Adrenal gland (tissue), 5 donors: ENCODE measurements around the gene FRMD1.

Source experiments
- CTCF ChIP-seq, 6 experiments: fragments of 450-650 bp in 4 of 6; fragments of 200-600 bp in 2 of 6; sonication (generic) in 1 of 6; IDR thresholded peaks; 1 replicate in 5 of 6; 2 replicates in 1 of 6; pipeline versions ENCODE4 v1.5.1 to v1.8.0; 2016 to 2021; ENCODE audit warnings: antibody characterized with exemption in 6 of 6, mild to moderate bottlenecking in 2 of 6, moderate library complexity in 1 of 6
- POLR2A ChIP-seq, 2 donors: fragments of 450-650 bp; IDR thresholded peaks; one replicate each; pipeline ENCODE4 v1.6.1; 2017; ENCODE audit warnings: antibody characterized with exemption in 2 of 2, mild to moderate bottlenecking in 2 of 2, moderate library complexity in 1 of 2
- donor health status: DM: no; HTN: no; CAD: no.

GRCh38 chr6:168038576-168039140 lies 40.4 kb downstream of the FRMD1 start:
- TF ChIP-seq CTCF (IDR thresholded peaks at IDR 0.05) (no peak), POLR2A (IDR thresholded peaks at IDR 0.05) (no peak)
